DMS 273 (cell line): ENCODE results near the gene PSMG3.

Source experiments
- DNase-seq: peaks from one replicate; lab custom pipeline; 2025; ENCODE audit not compliant: unreplicated experiment; lab: John Stamatoyannopoulos, UW

PSMG3 gene

DNA sequence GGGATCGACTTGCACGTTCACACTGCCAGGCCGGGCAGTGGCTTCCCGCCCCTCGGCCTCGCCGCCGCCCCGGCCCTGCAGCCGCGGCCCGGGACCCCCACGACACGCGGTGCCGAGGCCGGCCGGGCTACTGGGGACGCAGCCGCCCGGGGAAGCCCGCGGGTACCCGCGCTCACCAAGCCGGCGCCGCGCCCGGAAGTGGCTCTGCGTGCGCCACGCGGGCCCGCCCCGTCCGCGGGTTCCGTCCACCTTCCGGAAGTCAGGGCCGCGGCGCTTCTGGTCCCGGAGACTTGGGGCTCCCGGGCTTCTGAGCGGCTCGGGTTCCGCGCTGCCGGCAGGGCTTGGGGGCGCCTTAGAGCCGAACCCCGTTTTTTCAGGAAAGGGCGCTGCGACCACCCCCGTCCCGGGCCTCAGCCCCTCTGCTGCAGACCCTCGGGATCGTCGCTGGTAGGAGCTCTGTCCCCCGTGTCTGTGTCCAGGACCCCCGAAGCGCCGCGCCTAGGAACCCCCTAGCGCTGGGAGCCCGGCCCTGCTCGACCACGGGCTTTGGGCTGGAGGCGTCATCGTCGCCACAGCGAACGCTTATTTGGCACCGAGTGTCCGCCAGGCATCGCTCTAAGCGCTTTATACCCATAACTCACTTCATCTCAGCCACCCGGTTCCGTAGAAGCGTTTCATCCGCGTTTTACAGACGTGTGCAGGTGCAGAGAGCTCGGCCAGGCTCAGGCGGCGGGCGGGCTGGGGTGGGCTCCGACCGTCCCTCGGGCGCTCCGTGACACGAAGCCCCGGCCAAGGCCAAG lies at the start of gene PSMG3:
PSMG3 (minus strand) TSS at position 200 of the 800 bp plus-strand sequence. CDS start 693 bp downstream, outside the sequence.
- DNase-seq: peak; percentile 99

- DNase-seq: no peak
Observed at GRCh38 chr7:1618475-1618874, 48.6 kb upstream of the PSMG3 start.

DNA sequence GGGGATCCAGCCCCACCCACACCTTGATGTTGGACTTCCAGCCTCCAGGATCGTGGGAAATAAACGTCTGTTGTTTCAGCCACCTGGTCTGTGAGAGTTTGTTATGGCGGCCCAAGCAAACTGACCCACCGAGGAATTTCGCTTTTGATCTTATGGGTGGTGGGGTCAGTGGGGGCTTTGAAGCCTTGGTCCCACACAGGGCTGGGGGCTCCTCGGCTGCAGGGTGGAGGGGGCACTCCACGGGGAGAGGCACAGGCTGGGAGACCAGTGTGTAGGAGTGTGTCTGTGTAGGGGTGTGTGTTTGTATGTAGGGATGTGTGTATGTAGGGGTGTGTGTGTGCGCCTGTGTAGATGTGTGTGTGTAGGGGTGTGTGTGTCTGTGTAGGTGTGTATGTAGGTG lies 48.1 kb upstream of the PSMG3 start:
- DNase-seq: no peak

DNA sequence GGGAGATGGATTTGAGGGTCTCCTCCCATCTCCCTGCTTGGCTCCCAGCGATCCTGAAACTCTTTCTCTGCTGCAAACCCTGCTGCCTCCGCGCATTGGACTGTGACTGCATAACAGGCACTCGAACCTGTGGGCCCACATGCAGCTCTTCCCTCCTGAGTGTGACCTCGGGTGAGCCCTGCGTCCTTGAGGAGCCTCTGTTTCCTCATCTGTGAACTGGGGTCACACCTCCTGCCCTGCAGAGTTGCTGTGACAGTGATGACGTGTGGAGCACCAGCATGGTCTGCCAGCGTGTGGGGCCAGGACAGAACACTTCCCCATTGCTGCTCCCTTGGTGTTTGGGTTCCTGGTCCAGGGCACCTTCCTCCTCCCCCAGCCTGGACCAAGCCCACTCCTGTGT lies 46.9 kb upstream of the PSMG3 start:
- no peak for DNase-seq

GRCh38 chr7:1611708-1612241 lies 41.9 kb upstream of the PSMG3 start:
- peak; percentile 98 for DNase-seq

DNA sequence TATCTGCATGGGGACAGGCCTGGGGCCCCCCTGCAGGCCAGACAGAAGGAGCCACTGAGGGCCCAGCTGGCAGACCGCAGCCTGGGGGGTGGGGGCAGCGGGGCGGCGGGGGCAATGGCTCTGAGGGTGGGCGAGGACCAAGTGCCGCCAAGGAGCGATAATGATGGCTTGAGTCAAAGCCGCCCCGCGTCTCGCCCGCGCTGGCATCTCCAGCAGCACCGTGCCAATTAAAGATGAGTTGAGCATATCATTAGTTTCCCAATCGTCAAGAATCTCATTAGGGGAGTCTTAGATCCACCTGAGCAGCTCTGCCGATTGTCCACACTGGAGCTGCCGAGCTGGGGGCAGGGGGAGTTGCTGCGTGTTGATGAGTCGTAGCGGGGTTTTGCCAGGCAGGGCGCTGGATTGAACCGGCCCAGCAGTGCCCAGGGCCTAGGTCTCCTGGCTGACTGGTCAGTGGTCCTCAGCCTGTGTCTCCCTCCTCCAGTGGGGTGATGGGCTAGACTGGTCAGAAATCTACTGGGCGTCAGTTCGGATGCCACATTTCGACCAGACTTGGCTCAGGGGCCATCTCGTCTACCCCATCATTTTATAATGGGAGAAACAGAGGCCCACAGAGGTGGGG lies 41.0 kb upstream of the PSMG3 start:
- no peak for DNase-seq

GRCh38 chr7:1610013-1610677 lies 40.3 kb upstream of the PSMG3 start:
- DNase-seq: no peak

DNA sequence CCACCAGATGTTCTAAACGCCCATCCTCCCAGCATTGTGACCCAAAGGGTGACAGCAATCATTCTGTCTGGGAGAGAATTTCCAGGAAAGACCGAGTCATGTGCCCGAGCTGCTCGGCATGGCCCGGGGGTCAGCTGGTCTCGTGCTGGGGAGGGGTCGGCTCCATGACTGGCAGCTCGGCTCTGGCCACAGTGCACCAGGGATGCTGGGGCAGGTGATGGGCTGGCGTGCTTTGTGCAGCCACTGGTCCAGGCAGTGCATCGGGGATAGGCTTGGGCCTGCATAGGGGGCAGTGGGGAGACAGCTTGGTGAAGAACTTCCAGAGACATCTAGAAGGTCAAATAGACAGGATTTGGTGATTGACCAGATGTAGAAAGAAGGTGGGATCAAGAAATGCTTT lies 39.2 kb upstream of the PSMG3 start:
- DNase-seq: no peak

GRCh38 chr7:1608318-1608717 lies 38.5 kb upstream of the PSMG3 start:
- DNase-seq: no peak

GRCh38 chr7:1607696-1608095 lies 37.9 kb upstream of the PSMG3 start:
- DNase-seq: no peak

DNA sequence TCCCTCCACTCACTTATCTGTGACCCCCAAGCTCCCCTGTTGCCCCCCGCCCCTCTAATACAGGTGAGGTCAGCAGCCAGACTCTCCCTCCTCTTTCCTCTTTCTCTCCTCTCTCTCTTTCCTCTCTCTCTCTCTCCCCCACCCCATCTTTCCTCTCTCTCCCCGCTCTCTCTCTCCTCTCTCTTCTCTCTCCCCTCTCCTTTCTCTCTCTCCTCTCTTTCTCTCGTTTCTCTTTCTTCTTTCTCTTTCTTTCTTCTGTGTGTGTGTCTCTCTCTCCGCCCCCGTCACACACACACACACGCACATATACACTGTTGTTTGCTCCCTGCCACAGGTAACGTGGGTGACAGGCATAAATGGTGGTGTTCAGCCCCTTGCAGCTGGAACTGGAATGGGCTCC lies 37.2 kb upstream of the PSMG3 start:
- no peak for DNase-seq

DNA sequence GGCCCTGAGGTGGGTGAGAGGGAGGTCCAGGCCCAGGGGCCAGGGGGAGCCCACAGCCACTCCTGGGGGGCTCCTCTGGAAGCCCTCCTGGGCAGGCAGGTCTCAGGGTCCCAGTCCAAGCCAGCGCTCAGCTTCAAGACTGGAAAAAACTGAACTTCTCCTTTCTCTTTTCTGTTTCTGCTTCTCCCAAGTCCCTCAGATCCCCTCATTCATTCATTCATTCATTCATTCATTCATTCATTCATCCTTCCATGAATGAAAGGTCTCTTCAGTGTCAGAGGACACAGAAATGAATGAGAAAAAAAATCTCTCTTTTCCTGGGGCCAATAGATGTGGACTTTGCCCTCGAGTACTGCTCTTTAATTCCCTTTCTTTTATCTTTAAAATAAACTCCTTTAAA lies 34.6 kb upstream of the PSMG3 start:
- DNase-seq: no peak

DNA sequence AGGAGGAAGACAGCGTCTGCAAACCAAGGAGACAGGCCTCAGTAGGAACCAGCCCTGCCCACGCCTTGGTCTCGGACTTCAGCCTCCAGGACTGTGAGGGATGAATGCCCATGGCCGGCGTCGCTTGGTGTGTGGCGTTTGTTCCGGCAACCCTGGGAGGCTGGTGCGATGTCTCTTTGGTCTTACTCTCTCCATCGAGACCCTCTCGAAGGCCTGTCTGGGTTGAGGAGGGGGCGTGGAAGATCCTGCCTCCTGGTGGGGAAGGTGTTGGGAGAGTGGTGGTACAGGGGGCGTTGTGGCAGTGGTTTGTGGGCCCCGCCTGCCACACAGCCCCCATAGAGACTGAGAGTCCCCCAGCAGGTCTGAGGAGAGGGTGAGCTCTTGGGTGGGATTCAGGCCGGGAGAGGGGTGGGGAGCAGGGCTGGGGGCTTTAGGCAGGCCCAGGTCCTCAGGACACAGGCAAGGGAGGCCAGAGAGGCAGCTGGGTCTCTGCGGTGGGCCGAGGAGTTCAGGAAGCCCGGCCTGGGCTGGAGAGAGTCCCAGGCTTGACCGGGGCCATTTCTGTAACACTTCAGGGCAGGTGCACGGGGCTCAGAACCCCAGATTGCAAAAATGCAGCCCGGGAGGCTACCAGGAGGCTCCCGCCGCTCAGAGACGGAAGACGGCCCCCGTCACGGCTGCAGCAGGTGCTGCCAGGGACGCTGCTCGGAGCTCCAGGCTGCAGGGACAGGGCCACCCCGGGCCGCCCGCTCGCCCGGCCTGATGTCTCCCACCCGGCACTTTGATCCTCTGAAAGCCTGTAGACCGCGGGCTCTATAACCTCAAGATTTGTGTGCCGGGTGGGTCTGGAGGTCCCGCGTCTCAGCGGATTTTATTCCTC lies 33.8 kb upstream of the PSMG3 start:
- no peak for DNase-seq

DNA sequence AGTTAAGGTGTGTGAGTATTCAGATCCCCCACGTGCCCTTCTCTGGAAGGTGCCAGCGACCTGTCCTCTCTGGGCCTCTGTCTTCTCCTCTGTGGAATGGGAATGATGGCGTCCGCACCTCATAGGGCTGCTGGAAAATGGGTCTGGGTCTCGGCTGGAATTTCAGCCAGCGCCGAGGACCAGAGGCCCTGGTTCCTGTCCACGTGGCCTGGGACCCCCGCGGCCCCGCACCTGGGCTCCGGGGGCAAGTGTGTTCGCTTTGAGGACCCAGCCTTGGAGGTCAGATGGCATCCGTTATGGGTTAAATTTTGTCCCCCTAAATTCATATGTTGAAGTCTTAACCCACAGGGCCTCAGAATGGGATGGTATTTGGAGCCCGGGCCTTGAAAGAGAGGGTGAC lies 32.6 kb upstream of the PSMG3 start:
- DNase-seq: no peak

DNA sequence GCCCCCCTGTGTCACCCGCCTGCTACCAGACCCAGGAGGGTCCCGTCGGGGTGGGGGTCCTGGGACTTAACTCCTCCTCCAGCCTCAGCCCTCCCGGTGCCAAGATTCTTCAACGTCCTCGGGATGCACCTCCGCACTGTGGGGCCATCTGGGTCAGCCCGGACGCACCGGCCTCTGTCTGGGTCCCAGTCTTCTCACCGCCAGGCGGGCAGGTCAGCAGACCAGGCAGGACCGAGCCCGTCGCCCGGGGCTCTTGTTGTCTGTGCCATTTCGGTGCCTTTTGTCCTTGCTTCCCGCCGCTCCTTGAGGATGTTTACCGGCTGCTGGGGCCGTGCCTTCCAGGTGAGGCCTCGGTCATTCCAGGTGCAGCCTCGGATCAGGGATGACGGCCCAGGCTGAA lies 32.1 kb upstream of the PSMG3 start:
- DNase-seq: no peak

GRCh38 chr7:1599640-1600395 lies 30.0 kb upstream of the PSMG3 start:
- no peak for DNase-seq

DNA sequence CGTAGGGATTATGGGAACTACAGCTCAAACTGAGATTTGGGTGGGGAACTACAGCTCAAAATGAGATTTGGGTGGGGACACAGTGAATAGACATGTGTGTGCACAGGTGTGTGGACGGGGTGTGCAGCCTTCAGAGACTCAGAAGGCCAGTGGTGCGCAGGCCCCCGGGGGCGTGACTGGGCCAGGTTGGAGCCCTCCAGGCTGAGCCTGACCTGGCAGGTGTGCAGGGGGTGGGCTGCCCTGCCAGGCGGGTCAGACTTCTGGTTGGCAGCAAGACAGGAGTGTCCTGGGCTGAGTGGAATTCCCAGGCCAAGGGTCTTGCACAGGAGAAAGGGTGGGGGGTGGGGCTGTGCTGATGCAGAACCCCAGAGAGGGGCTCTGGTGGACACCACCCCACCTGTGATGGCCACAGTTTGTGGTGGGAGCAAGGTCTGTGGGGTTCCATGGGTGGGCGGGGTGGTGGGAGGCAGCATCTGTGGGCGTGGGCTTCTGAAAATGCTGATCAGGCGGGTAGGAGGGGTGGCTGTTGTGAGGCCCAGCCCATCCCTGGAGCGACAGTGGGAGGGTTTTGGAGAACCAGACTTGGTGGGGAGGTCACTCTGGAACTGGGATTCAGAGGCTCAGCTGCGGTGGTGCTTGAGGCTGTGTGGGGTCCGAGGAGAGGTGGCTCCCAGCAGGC lies 29.3 kb upstream of the PSMG3 start:
- no peak for DNase-seq

DNA sequence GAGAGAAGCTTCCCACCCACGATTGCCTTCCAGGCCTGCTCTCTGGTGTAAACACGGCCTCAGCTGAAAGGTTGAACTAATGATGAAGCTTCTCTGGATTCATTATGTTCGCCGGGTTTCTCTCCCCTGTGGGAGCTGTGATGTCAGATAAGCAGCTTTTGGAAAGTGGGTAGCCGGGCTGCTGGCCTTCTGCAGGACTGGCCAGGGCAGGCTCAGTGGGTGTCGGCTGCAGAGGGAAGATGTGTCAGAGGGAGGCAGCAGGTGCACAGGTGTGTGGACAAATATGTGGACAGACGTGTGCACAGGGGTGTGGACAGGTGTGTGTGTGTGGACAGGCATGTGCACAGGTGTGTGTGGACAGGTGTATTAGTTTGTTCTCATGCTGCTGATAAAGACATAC lies 28.5 kb upstream of the PSMG3 start:
- no peak for DNase-seq

- DNase-seq: no peak
Observed at GRCh38 chr7:1597791-1598190, 28.0 kb upstream of the PSMG3 start.
